C4-2B (cell line): ENCODE data around the gene TM4SF18.

ENCODE experiments used
- ZFX ChIP-seq: fragments of 450-650 bp; IDR thresholded peaks from 2 replicates; pipeline ENCODE4 v1.6.1; 2017
- TF ChIP-seq, protein P1 (sequence below): fragments of 450-650 bp; conservative IDR thresholded peaks from 2 replicates; pipeline ENCODE4 v1.5.1; 2017; ENCODE audit warnings: mild to moderate bottlenecking

DNA sequence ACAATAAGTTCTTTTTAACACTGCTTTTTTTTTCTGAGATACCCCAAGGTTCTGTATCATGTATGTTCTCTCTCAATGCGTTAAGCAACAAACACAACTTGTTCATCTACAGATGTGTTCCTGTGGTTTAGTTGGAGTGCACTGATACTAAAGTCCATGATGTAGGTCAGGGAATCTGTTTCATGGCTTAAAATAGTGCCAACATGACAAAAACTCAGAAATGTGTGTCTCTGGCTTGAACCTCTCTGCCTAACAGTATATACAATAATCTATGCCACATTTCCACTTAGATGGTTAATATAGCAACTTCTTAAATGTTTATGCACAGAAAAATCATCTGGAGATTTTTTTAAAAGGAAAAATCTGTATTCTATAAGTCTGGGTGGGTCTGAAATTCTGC lies 51.1 kb downstream of the TM4SF18 start:
- TF ChIP-seq, protein P1, sequence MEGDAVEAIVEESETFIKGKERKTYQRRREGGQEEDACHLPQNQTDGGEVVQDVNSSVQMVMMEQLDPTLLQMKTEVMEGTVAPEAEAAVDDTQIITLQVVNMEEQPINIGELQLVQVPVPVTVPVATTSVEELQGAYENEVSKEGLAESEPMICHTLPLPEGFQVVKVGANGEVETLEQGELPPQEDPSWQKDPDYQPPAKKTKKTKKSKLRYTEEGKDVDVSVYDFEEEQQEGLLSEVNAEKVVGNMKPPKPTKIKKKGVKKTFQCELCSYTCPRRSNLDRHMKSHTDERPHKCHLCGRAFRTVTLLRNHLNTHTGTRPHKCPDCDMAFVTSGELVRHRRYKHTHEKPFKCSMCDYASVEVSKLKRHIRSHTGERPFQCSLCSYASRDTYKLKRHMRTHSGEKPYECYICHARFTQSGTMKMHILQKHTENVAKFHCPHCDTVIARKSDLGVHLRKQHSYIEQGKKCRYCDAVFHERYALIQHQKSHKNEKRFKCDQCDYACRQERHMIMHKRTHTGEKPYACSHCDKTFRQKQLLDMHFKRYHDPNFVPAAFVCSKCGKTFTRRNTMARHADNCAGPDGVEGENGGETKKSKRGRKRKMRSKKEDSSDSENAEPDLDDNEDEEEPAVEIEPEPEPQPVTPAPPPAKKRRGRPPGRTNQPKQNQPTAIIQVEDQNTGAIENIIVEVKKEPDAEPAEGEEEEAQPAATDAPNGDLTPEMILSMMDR, result no peak
- no peak for TF ChIP-seq ZFX
